Hematopoietic multipotent progenitor cell (in vitro differentiated cells): ENCODE data around the gene AKAP13. TPM values are rescaled to one million over a fixed set of nuclear protein-coding genes. Genes with fewer than 3 reads are reported as not detected.

Experiments used
- DNase-seq, 3 donors: peaks; one replicate each; pipeline ENCODE4 v3.0.0-alpha.2; 2011 to 2015; ENCODE audit warnings: low read depth in 2 of 3, low spot score in 2 of 3
- total RNA-seq: library from RNA; depleted of rRNA; stranded (reverse); fragments of >200 nt; gene quantifications from one replicate; pipeline ENCODE4 v1.2.3, GENCODE V29; 2012

The AKAP13 gene
- total RNA-seq, 1 donor: 163 TPM

GRCh38 chr15:85745023-85745422, 364.6 kb downstream of the AKAP13 start:
- DNase-seq: no peak

- no peak for DNase-seq
Observed at GRCh38 chr15:85745525-85746150, 365.2 kb downstream of the AKAP13 start.

GRCh38 chr15:85746641-85747040, 366.2 kb downstream of the AKAP13 start:
- no peak for DNase-seq

- DNase-seq: no peak
Observed at GRCh38 chr15:85748176-85748575, 367.8 kb downstream of the AKAP13 start.

- DNase-seq: no peak
Observed at GRCh38 chr15:85748729-85749128, 368.3 kb downstream of the AKAP13 start.

- DNase-seq: no peak
Observed at GRCh38 chr15:85749261-85750151, 369.1 kb downstream of the AKAP13 start.

GRCh38 chr15:85750319-85751290, 370.2 kb downstream of the AKAP13 start:
- peak in 1 of 3 donors; percentile 11 for DNase-seq

GRCh38 chr15:85751291-85752123, 371.1 kb downstream of the AKAP13 start:
- DNase-seq: peak in 1 of 3 donors; percentile 37

- DNase-seq: no peak
Observed at GRCh38 chr15:85752124-85752475, 371.7 kb downstream of the AKAP13 start.

- DNase-seq: peak in 1 of 3 donors; percentile 48
Observed at GRCh38 chr15:85752491-85752961, 372.1 kb downstream of the AKAP13 start.

GRCh38 chr15:85753261-85753660, 372.9 kb downstream of the AKAP13 start:
- no peak for DNase-seq

GRCh38 chr15:85753791-85754452, 373.5 kb downstream of the AKAP13 start:
- no peak for DNase-seq

GRCh38 chr15:85754989-85755388, 374.6 kb downstream of the AKAP13 start:
- no peak for DNase-seq

- no peak for DNase-seq
Observed at GRCh38 chr15:85755471-85755870, 375.1 kb downstream of the AKAP13 start.

- DNase-seq: no peak
Observed at GRCh38 chr15:85755942-85756341, 375.5 kb downstream of the AKAP13 start.

GRCh38 chr15:85756411-85757072, 376.1 kb downstream of the AKAP13 start:
- no peak for DNase-seq

- DNase-seq: no peak
Observed at GRCh38 chr15:85757073-85757938, 376.9 kb downstream of the AKAP13 start.
